Measurements from ENCODE around the gene EFHD1.

Gene EFHD1

DNA sequence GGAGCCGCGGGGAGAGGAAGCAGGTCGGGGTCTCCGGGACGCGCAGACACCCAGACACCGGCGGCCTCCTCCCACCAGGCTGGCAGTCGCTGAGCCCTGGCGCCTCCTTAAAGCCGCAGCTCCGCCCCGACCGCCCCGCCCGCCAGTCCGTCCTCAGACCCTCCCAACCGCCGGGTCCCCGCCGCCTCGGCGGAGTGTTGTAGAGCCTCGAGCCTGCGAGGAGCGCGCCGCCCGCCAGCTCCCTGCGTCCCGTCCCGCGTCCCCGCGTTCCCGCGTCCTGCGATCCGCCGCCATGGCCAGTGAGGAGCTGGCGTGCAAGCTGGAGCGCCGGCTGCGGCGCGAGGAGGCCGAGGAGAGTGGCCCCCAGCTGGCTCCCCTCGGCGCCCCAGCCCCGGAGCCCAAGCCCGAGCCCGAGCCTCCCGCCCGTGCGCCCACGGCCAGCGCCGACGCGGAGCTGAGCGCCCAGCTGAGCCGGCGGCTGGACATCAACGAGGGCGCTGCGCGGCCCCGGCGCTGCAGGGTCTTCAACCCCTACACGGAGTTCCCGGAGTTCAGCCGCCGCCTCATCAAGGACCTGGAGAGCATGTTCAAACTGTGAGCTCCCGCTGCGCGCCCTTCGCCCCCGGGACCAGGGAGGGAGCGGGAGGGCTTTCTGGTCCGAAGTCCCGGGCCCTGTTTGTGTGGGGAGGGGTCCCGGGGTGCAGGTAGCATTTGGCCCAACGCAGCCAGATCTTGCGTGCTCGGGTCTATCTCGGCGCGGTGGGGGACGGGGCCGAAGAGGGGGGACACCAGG lies at the start of gene EFHD1:
TSS of gene EFHD1 (plus strand) at position 192 of the 793 bp plus-strand sequence. CDS start at position 293, 101 bp downstream.
- DNase-seq (ENCODE audit: low read depth) = no peak

DNA sequence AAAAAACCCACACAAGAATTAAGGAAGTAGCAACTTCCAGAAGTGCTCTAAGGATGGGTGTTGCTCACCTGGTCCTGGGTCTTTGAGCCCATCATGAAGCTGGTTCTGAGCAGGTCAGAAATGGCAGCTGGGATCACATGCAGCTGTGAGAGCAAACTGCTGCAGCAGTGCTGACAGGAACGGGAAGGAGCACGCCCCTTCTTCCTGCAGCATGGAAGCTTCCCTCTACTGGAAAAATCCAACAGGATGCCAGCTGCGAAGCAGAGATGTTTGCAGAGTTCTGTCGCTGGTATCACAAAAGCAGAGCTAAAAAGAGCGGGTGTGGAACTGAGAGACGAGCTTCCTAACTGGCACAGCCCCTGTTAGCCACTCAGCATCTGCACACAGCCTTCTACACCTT lies 49.2 kb upstream of the EFHD1 start:
- no peak for DNase-seq (ENCODE audit: low read depth)

GRCh38 chr2:232586943-232587505 lies 46.4 kb upstream of the EFHD1 start:
- no peak for DNase-seq (ENCODE audit: low read depth)

GRCh38 chr2:232587512-232587911 lies 45.9 kb upstream of the EFHD1 start:
- DNase-seq (ENCODE audit: low read depth) = no peak

GRCh38 chr2:232588031-232588430 lies 45.4 kb upstream of the EFHD1 start:
- no peak for DNase-seq (ENCODE audit: low read depth)

DNA sequence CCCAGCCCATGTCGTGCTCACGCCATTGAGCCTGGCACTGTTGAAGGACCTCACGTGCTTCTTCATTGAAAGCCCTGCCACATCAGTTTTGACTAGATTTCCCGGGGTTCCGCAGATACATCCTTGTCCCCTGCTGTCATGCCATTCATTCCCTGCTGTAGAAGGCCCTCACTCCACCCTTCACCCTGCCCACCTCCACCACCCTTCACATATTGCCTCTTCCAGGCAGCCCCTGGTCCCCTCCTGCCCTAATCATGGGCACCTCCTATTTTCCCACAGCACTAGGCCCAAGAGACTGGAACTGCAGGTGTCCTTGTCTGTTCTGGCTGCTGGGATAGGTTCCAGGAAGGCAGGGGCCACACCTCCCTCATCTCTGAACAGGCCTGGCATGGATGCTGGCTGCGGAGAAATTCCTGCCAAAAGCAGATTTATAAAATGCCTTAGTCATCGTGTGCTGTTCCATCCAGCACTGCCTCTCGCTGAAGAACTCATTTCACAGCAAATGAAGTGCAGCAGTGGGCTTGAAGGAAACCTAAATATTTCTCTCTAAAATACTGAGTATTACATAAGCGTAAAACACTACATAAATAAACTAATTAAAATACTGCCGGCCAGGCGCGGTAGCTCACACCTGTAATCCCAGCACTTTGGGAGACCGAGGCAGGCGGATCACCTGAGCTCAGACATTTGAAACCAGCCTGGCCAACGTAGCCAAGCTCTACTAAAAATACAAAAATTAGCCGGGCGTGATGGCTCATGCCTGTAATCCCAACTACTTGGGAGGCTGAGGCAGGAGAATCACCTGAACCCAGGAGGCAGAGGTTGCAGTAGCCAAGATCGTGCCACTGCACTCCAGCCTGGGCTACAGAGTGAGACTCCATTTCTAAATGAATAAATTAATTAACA lies 44.5 kb upstream of the EFHD1 start:
- no peak for DNase-seq (ENCODE audit: low read depth)

DNA sequence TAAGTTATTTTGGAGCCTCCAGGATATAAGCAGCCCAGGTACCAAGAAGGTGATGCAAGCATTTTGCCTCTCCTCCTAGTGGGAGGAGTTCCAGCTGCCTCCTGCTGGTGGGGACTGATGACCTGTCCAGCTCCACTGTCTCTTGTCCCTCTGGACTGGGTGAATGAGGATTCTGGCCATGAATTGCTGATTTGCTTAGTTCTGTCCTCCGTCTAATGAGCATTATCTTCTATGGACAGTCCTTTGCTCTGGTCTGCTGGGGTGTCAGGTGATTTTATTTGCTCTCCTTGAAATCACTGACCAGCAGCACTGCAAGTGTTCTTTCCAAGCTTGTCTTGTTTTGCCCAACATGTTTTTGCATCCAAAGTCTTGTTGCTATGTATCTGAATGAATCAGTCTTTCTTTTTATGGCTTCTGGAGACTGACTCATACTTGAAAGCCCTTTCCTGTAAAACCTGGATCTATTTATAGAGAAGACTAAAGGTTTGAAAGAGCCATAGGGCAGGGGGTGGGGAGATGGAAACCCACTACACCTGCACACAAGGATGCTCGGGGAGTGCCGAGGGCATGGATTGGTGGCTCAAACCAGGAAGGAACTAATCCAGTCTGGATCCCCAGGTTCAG lies 40.5 kb upstream of the EFHD1 start:
- no peak for DNase-seq (ENCODE audit: low read depth)

GRCh38 chr2:232593982-232594381 lies 39.4 kb upstream of the EFHD1 start:
- no peak for DNase-seq (ENCODE audit: low read depth)

GRCh38 chr2:232597362-232598079 lies 35.9 kb upstream of the EFHD1 start:
- no peak for DNase-seq (ENCODE audit: low read depth)

DNA sequence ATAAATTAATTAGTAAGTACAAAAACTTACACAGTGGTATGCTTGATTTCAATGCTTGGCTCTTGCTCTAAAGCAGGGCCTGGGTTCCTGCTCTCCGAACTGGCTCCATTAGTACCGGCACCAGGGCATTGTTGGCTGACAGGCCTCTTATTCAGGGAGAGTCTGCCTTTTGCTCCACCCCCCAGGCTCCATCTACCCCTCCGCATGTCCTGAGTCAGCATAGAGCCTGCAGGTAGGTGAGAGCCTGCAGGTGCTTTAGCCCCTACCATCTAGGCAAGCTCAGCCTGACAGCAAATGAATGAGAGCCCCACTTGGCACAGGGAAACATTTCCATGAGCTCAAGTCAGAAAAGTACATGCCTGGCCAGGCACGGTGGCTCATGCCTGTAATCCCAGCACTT lies 35.1 kb upstream of the EFHD1 start:
- DNase-seq (ENCODE audit: low read depth) = no peak

GRCh38 chr2:232600053-232600773 lies 33.2 kb upstream of the EFHD1 start:
- DNase-seq (ENCODE audit: low read depth) = no peak

DNA sequence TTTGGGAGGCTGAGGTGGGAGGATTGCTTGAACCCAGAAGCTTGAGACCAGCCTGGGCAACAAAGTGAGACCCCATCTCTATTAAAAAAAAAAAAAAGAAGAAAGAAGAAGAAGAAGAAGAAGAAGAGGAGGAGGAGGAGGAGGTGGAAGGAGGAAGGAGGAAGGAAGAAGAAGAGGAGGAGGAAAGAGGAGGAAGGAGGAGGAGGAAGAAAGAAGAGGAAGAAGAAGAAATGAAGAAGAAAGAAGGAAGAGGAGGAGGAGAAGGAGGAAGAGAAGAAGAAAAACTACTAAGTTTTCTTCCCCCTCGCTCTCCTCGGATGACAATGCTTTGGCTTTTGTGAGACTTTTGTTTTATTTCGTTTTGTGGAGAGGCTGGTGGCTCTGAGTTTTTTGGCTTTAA lies 30.1 kb upstream of the EFHD1 start:
- DNase-seq (ENCODE audit: low read depth) = no peak

- no peak for DNase-seq (ENCODE audit: low read depth)
Measured at GRCh38 chr2:232604535-232604934, 28.9 kb upstream of the EFHD1 start.

- DNase-seq (ENCODE audit: low read depth) = no peak
Measured at GRCh38 chr2:232607011-232607410, 26.4 kb upstream of the EFHD1 start.

GRCh38 chr2:232609607-232610006 lies 23.8 kb upstream of the EFHD1 start:
- no peak for DNase-seq (ENCODE audit: low read depth)

DNA sequence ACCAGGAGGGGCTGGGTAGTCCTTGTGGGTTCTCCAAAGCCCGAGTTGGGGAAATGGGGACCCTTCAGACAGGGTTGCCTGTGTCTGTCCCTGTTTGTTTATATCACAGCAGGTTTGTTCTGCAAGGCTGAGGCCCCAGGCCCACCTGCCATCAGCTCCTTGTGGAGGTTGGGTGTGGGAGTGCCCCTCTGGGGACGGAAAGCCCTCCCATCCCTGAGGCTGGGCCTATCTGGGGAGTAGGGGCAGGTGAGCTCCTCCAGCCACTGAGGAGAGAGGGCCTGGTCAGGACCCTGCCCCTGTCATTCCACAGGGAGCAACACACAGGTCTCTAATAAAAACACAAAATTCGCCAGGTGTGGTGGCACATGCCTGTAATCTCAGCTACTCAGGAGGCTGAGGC lies 23.3 kb upstream of the EFHD1 start:
- DNase-seq (ENCODE audit: low read depth) = no peak

DNA sequence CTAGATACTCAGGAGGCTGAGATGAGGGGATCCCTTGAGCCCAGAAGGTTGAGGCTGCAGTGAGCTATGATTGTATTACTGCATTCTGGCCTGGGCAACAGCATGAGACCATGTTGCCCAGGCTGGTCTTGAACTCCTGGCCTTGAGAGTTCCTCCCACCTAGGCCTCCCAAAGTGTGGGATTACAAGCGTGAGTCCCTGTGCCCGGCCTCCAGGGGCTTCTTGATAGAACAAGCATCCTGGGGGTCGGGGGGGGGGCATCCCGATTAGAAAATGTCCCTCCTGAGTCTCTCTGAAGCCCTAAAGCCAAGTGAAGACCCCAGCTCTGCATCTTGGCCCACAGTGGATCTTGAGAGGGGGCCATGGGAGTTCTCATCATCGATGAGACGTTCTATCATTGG lies 22.3 kb upstream of the EFHD1 start:
- DNase-seq (ENCODE audit: low read depth) = no peak

- DNase-seq (ENCODE audit: low read depth) = peak; percentile 70
Measured at GRCh38 chr2:232611559-232612218, 21.7 kb upstream of the EFHD1 start.

GRCh38 chr2:232613538-232614134 lies 19.8 kb upstream of the EFHD1 start:
- no peak for DNase-seq (ENCODE audit: low read depth)

DNA sequence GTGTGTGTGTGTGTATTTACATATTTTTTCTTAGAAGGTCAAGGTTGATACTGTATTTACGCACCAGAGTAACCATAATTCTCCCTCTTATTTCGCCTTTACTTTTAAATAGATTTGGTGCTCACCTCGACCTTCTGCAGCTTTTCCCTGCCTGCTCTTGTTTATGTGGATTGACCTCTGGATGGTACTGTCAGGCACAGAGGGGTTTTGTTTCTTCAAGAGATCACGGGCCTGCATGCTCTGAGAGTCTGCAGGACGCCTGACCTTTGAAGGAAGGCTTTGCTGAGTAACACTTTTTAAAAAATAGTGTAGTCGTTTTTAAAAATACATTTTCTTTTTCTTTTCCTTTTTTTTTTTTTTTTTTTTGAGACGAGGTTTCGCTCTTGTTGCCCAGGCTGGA lies 18.1 kb upstream of the EFHD1 start:
- DNase-seq (ENCODE audit: low read depth) = no peak

Data from stimulated activated CD8-positive, alpha-beta memory T cell treated with anti-CD3 and anti-CD28 coated beads, Interleukin-7, amount 100 ng/mL, for 24 hours (primary cell).